Measurements from ENCODE around the gene MOB3A. TPM values are rescaled to one million over a fixed set of nuclear protein-coding genes. Genes with fewer than 3 reads are reported as not detected.

Gene MOB3A
- total and polyA plus RNA-seq, 9 of the 15 experiments (the other 6 are each of a cell fraction or from before 2014, with no cell fraction given): 1.1 to 24.1 (median 6.0) TPM

- TF ChIP-seq E2F8 (IDR thresholded peaks at IDR 0.05; ENCODE audit: low read depth, partially characterized antibody) (no peak), CAMTA2 (CRISPR knock-in tag; conservative IDR thresholded peaks at IDR 0.05) (no peak), TFAP4 (CRISPR knock-in tag; IDR thresholded peaks at IDR 0.05; ENCODE audit: borderline replicate concordance) (no peak), ELK1 (CRISPR knock-in tag; IDR thresholded peaks at IDR 0.05) (no peak), POLR2A (conservative IDR thresholded peaks at IDR 0.05) (peak; percentile 41; the same call in 1 of the 2 replicates), MYNN (IDR thresholded peaks at IDR 0.05) (0 out of 2 replicates have a peak, but pooled peaks have one; percentile 18), MYNN (CRISPR knock-in tag; IDR thresholded peaks at IDR 0.05) (no peak), NFRKB (IDR thresholded peaks at IDR 0.05; ENCODE audit: low read depth) (no peak), ZKSCAN8 (CRISPR knock-in tag; IDR thresholded peaks at IDR 0.05) (no peak), EP300 (IDR thresholded peaks at IDR 0.05; ENCODE audit: low read length) (no peak), ZNF280A (IDR thresholded peaks at IDR 0.05; ENCODE audit: low read depth, partially characterized antibody) (no peak), FOSL1 (tag; conservative IDR thresholded peaks at IDR 0.05) (no peak), ZNF12 (CRISPR knock-in tag; IDR thresholded peaks at IDR 0.05) (no peak), UBTF (IDR thresholded peaks at IDR 0.05; ENCODE audit: borderline replicate concordance in 1 of 2, low read depth in 2 of 2, low read length in 2 of 2) (no peak), EWSR1 (IDR thresholded peaks at IDR 0.05; ENCODE audit: borderline replicate concordance, low read depth, partially characterized antibody) (no peak), CBX3 (IDR thresholded peaks at IDR 0.05; ENCODE audit: borderline replicate concordance in 1 of 2, low read length in 2 of 2) (no peak)
Observed at GRCh38 chr19:2099937-2100718, 4.0 kb upstream of the MOB3A start (continued).

Measured in K562 (cell line).